ENCODE results near the gene DGKZ.

DNA sequence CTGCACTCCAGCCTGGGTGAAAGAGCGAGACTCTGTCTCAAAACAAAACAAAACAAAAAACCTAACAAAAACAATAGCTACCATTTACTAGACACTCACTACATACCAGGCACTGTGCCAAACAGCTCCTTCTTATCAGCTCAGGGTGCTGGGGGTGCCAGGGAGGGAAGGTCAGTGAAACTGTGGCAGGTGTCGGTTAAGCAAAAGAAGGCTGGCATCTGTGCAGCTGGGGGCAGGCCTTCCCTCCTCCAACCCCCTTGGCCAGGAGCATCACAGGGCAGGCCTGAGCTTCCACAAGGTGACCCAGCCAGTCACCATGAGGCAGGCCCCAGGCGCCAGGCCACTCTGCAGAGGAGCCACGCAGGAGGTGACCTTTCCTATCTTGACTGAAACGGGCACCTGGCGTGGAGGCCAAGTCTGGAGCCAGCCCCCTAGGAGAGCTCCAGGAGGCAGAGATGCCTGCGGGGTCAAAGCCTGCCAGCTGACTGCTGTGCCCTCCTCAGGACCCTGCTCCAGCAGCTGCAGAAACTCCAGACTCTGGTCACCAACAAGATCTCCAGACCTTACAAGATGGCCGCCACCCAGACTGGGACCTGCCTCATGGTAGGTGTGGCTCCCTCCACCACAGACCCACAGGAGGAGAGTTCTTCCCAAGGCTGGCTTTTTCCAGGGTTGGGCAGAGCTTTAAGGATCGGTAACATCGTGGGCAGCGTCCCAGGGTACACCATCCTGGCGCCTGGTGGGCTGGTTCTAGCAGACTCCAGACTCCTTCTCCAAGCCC is 31.3 kb upstream of the DGKZ start:
- TF ChIP-seq, protein P1, sequence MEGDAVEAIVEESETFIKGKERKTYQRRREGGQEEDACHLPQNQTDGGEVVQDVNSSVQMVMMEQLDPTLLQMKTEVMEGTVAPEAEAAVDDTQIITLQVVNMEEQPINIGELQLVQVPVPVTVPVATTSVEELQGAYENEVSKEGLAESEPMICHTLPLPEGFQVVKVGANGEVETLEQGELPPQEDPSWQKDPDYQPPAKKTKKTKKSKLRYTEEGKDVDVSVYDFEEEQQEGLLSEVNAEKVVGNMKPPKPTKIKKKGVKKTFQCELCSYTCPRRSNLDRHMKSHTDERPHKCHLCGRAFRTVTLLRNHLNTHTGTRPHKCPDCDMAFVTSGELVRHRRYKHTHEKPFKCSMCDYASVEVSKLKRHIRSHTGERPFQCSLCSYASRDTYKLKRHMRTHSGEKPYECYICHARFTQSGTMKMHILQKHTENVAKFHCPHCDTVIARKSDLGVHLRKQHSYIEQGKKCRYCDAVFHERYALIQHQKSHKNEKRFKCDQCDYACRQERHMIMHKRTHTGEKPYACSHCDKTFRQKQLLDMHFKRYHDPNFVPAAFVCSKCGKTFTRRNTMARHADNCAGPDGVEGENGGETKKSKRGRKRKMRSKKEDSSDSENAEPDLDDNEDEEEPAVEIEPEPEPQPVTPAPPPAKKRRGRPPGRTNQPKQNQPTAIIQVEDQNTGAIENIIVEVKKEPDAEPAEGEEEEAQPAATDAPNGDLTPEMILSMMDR (IDR thresholded peaks at IDR 0.05), result no peak
- TF ChIP-seq EP300 (IDR thresholded peaks at IDR 0.05) (no peak), POLR2A (IDR thresholded peaks at IDR 0.05) (no peak), POLR2AphosphoS5 (IDR thresholded peaks at IDR 0.05) (no peak)

Measured in sigmoid colon (tissue), 4 donors.